CD4-positive, alpha-beta T cell treated with Interleukin-1 beta for 1 hour (primary cell): Measurements from ENCODE around the gene TMEM59L.

Experiments used
- DNase-seq, 2 donors: peaks; one replicate each; pipeline ENCODE4 v3.0.0-alpha.2; 2020 to 2022

TMEM59L gene

GRCh38 chr19:18609717-18610051, 3.0 kb upstream of the TMEM59L start:
- DNase-seq: no peak

GRCh38 chr19:18610245-18610555, 2.5 kb upstream of the TMEM59L start:
- DNase-seq: no peak

GRCh38 chr19:18610556-18611326, 1.9 kb upstream of the TMEM59L start:
- no peak for DNase-seq

GRCh38 chr19:18611327-18612050, 1.2 kb upstream of the TMEM59L start:
- DNase-seq: peak; percentile 26 to 30

- no peak for DNase-seq
Measured at GRCh38 chr19:18612051-18612771, 459 bp upstream of the TMEM59L start.

- no peak for DNase-seq
Measured at GRCh38 chr19:18613589-18614234, 1.0 kb downstream of the TMEM59L start.

- DNase-seq: no peak
Measured at GRCh38 chr19:18616023-18616422, 3.4 kb downstream of the TMEM59L start.

- DNase-seq: no peak
Measured at GRCh38 chr19:18617562-18617961, 4.9 kb downstream of the TMEM59L start.

GRCh38 chr19:18618236-18618635, 5.6 kb downstream of the TMEM59L start:
- no peak for DNase-seq

GRCh38 chr19:18620311-18620710, 7.6 kb downstream of the TMEM59L start:
- DNase-seq: no peak

GRCh38 chr19:18620902-18621301, 8.2 kb downstream of the TMEM59L start:
- DNase-seq: no peak

GRCh38 chr19:18626906-18627305, 14.2 kb downstream of the TMEM59L start:
- DNase-seq: no peak

- DNase-seq: no peak
Measured at GRCh38 chr19:18629166-18630088, 16.8 kb downstream of the TMEM59L start.

- no peak for DNase-seq
Measured at GRCh38 chr19:18633321-18633720, 20.7 kb downstream of the TMEM59L start.

GRCh38 chr19:18634612-18635297, 22.1 kb downstream of the TMEM59L start:
- DNase-seq: no peak

- DNase-seq: no peak
Measured at GRCh38 chr19:18635831-18636182, 23.1 kb downstream of the TMEM59L start.

GRCh38 chr19:18636183-18636968, 23.7 kb downstream of the TMEM59L start:
- DNase-seq: peak; percentile 97 to 98

GRCh38 chr19:18636969-18637629, 24.4 kb downstream of the TMEM59L start, which contains the start of gene KLHL26:
KLHL26 (plus strand) TSS chr19:18637028; CDS start chr19:18637055, 27 bp downstream.
- no peak for DNase-seq

- DNase-seq: no peak
Measured at GRCh38 chr19:18637673-18638630, 25.3 kb downstream of the TMEM59L start.
